CD4-positive, alpha-beta T cell treated with Interleukin-1 beta for 1 hour (primary cell): Measurements from ENCODE around the gene OSTM1.

Source experiments
- DNase-seq, 2 donors: peaks; one replicate each; pipeline ENCODE4 v3.0.0-alpha.2; 2020 to 2022

The OSTM1 gene

GRCh38 chr6:108100003-108100402 is 25.5 kb upstream of the OSTM1 start:
- no peak for DNase-seq

GRCh38 chr6:108097882-108098281 is 23.3 kb upstream of the OSTM1 start:
- DNase-seq, result no peak

GRCh38 chr6:108093781-108094300 is 19.3 kb upstream of the OSTM1 start:
- DNase-seq, result no peak

GRCh38 chr6:108091288-108091687 is 16.7 kb upstream of the OSTM1 start:
- DNase-seq, result no peak

GRCh38 chr6:108083349-108083748 is 8.8 kb upstream of the OSTM1 start:
- no peak for DNase-seq

- no peak for DNase-seq
Measured at GRCh38 chr6:108082539-108082938, 8.0 kb upstream of the OSTM1 start.

- DNase-seq, result no peak
Measured at GRCh38 chr6:108080010-108080780, 5.7 kb upstream of the OSTM1 start.

- no peak for DNase-seq
Measured at GRCh38 chr6:108078191-108078590, 3.6 kb upstream of the OSTM1 start.

GRCh38 chr6:108074057-108074358 is 533 bp downstream of the OSTM1 start:
- no peak for DNase-seq

- DNase-seq, result no peak
Measured at GRCh38 chr6:108071736-108072276, 2.7 kb downstream of the OSTM1 start.

GRCh38 chr6:108068618-108069017 is 5.9 kb downstream of the OSTM1 start:
- DNase-seq, result peak; percentile 3 to 36

GRCh38 chr6:108068182-108068581 is 6.4 kb downstream of the OSTM1 start:
- DNase-seq, result no peak

- DNase-seq, result no peak
Measured at GRCh38 chr6:108052706-108053105, 21.8 kb downstream of the OSTM1 start.

GRCh38 chr6:108051481-108051880 is 23.1 kb downstream of the OSTM1 start:
- DNase-seq, result no peak

GRCh38 chr6:108039681-108040080 is 34.9 kb downstream of the OSTM1 start:
- no peak for DNase-seq

- no peak for DNase-seq
Measured at GRCh38 chr6:108036884-108037283, 37.7 kb downstream of the OSTM1 start.

GRCh38 chr6:108031968-108032367 is 42.6 kb downstream of the OSTM1 start:
- no peak for DNase-seq

- DNase-seq, result no peak
Measured at GRCh38 chr6:108030211-108030610, 44.3 kb downstream of the OSTM1 start.

- no peak for DNase-seq
Measured at GRCh38 chr6:108029226-108029921, 45.2 kb downstream of the OSTM1 start.

GRCh38 chr6:108027594-108027993 is 46.9 kb downstream of the OSTM1 start:
- no peak for DNase-seq

GRCh38 chr6:108027056-108027455 is 47.5 kb downstream of the OSTM1 start:
- no peak for DNase-seq

- no peak for DNase-seq
Measured at GRCh38 chr6:108024427-108025073, 50.0 kb downstream of the OSTM1 start.

- DNase-seq, result no peak
Measured at GRCh38 chr6:108020472-108021116, 53.9 kb downstream of the OSTM1 start.
